Erythroblast (primary cell): Measurements from ENCODE around the gene ALKBH1.

Source experiments
- GATA1 ChIP-seq: IDR thresholded peaks from 2 replicates; pipeline ENCODE4 v1.6.1; 2011; ENCODE audit warnings: low read depth, mild to moderate bottlenecking, control low read depth, low read length, moderate library complexity
- POLR2A ChIP-seq: IDR thresholded peaks from 2 replicates; pipeline ENCODE4 v1.6.1; 2011; ENCODE audit warnings: mild to moderate bottlenecking, low read length

GRCh38 chr14:77741438-77741837 is 33.6 kb upstream of the ALKBH1 start:
- TF ChIP-seq POLR2A (no peak), GATA1 (no peak)
